Naive thymus-derived CD8-positive, alpha-beta T cell (primary cell): Measurements from ENCODE around the gene PAOX. TPM values are rescaled to one million over a fixed set of nuclear protein-coding genes. Genes with fewer than 3 reads are reported as not detected.
"Not testable (repeated sequence)": the region's sequence is repeated elsewhere in the genome, so short reads cannot be mapped to it uniquely, and the experiment has no call there.

Source experiments
- ATAC-seq, 2 donors: fragments of 150-1000 bp; cut with Tn5 transposase in 1 of 2; sonication (Bioruptor Pico), chemical (Tn5 transposase) in 1 of 2; 1 replicate in 1 of 2; 2 replicates in 1 of 2; pipeline ENCODE4 v1.10.0; 2021; ENCODE audit warnings: mild to moderate bottlenecking in 2 of 2, moderate library complexity in 2 of 2
- POLR2A ChIA-PET: fragments of 350-600 bp; sonication (Branson Sonifier 250); formaldehyde crosslinking; loops from one replicate; lab custom pipeline; 2021; ENCODE audit warnings: antibody characterized with exemption; lab: Charles Lee
- DNase-seq, 10 donors: peaks; one replicate each; pipeline versions ENCODE4 v3.0.0 to v3.0.0-alpha.2; 2020 to 2022
- H3K27ac Mint-ChIP-seq, 10 donors: one replicate each; pipeline ENCODE4 v1.8.0; 2020 to 2022; ENCODE audit warnings: mild to moderate bottlenecking in 10 of 10, mixed read lengths in 10 of 10, moderate library complexity in 4 of 10, inconsistent platforms in 1 of 10
- H3K27me3 Mint-ChIP-seq, 5 donors: one replicate each; pipeline ENCODE4 v1.8.0; 2021 to 2022; ENCODE audit warnings: mixed read lengths in 5 of 5
- H3K36me3 Mint-ChIP-seq, 3 donors: one replicate each; pipeline ENCODE4 v1.8.0; 2020 to 2022; ENCODE audit warnings: mixed read lengths in 3 of 3, mild to moderate bottlenecking in 2 of 3, inconsistent platforms in 1 of 3
- H3K4me1 Mint-ChIP-seq, 4 donors: one replicate each; pipeline ENCODE4 v1.8.0; 2021 to 2022; ENCODE audit warnings: mixed read lengths in 4 of 4
- H3K4me3 Mint-ChIP-seq, 10 donors: one replicate each; pipeline ENCODE4 v1.8.0; 2020 to 2022; ENCODE audit warnings: mild to moderate bottlenecking in 10 of 10, mixed read lengths in 10 of 10, moderate library complexity in 6 of 10, inconsistent platforms in 1 of 10
- H3K9me3 Mint-ChIP-seq, 9 donors: one replicate each; pipeline ENCODE4 v1.8.0; 2020 to 2022; ENCODE audit warnings: mixed read lengths in 9 of 9, mild to moderate bottlenecking in 3 of 9, inconsistent platforms in 1 of 9, moderate library complexity in 1 of 9
- polyA plus RNA-seq, 3 donors: library from polyadenylated mRNA; unstranded; fragments of 300-500 nt; fragmentation: Illumina TruSeq; gene quantifications; one replicate each; pipeline ENCODE4 v1.2.3, GENCODE V29; 2021
- total RNA-seq, 8 experiments: library from RNA in 2 of 8; stranded (reverse) in 2 of 8; gene quantifications; one replicate each; pipeline ENCODE4 v1.2.3 and lab custom pipeline; 2021 to 2026

PAOX gene
- total and polyA plus RNA-seq, 5 experiments from 2014 or later: 10.9 to 15.6 (median 11.9) TPM

DNA sequence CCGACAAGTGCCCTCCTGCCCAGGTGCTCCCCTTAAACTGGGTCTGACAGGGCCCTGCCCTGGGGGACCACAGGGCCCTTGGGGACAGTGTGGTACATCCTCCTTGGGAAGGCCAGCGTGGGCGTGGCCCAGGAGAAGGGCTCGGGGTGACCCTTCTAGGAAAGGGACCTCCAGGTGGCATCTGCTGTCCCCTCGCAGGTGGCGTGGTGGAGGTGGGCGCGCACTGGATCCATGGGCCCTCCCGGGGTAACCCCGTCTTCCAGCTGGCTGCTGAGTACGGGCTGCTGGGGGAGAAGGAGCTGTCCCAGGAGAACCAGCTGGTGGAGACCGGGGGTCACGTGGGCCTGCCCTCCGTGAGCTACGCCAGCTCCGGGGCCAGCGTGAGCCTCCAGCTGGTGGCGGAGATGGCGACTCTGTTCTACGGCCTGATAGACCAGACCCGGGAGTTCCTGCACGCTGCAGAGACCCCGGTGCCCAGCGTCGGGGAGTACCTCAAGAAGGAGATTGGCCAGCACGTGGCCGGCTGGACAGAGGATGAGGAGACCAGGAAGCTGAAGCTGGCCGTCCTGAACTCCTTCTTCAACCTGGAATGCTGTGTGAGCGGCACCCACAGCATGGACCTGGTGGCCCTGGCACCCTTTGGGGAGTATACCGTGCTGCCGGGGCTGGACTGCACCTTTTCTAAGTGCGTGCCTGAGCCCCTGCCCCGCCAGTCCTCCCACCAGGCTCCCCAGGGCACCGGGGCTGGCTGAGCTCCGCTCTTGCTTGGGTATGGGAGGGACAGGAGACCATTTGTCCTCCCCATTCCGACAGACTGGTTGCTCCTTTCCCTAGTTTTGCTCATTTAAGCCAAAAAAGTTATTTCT is 972 bp downstream of the PAOX start:
- Mint-ChIP-seq H3K36me3 (peaks cover 0 to 9% (median 5%) of the 10 kb centered on the region in 3 donors), H3K4me3 (peak overlapping the region; percentile 57 to 80 (median 75)), H3K27me3 (no peaks in the 10 kb centered on the region), H3K4me1 (peaks cover 0 to 31% (median 8%) of the 10 kb centered on the region in 4 donors), H3K27ac (peak overlapping the region in 6 of 10 donors; percentile 10 to 85 (median 51)), H3K9me3 (no peaks in the 10 kb centered on the region)
- DNase-seq (no peak), ATAC-seq (no peak)
- POLR2A ChIA-PET: interaction anchor here (1.2 to 6.4 kb wide), 2 partner anchors 10 to 14 kb away, joined by 4 to 58 read pairs; partner anchors contain the start of gene MTG1

DNA sequence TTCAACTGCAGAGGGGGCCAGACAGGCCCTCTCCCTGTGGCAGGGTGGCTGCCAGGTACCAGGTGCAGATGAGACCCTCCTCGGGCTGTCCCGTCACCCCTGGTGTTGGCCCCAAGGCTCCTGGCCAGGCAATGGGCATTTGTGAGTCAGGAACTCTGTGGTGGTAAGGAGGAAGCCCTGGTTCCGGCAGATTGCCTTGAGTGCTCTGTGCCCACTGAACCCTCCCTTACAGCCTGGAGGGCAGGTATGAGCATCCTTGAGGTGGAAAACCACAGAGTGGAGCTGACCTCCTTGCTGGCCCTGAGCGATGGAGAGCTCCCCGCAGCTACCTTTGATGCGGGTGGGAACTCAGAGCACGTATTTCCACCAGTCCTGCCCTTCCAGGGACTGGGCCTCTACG is 2.0 kb downstream of the PAOX start:
- POLR2A ChIA-PET: interaction anchor here (1.1 to 6.4 kb wide), 3 partner anchors 9 to 31 kb away, joined by 3 to 58 read pairs (median 4); partner anchors contain the start of gene MTG1
- Mint-ChIP-seq H3K4me3 (peak overlapping the region in 5 of 10 donors; percentile 19 to 80 (median 75)), H3K27me3 (no peaks in the 10 kb centered on the region), H3K36me3 (peaks cover 0 to 9% (median 5%) of the 10 kb centered on the region in 3 donors), H3K4me1 (peaks cover 0 to 31% (median 8%) of the 10 kb centered on the region in 4 donors), H3K9me3 (no peaks in the 10 kb centered on the region), H3K27ac (peak overlapping the region in 1 of 10 donors; percentile 41)
- ATAC-seq (no peak), DNase-seq (no peak)

DNA sequence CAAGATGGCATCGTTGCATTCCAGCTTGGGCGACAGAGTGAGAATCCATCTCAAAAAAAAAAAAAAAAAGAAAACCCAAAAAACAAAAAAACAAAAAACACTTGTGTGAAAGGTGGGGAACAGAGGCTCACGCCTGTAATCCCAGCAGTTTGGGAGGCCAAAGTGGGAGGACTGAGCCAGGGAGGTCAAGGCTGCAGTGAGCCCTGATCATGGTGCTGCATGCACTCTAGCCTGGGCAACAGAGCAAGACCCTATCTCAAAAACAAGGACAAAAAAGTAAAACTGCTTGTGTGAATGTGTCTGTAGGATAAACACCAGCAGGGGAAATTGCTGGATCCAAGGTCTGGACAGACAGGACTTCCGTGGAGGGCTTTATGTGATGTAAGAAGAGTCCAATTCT is 4.5 kb downstream of the PAOX start:
- no peak overlapping the region for H3K27ac Mint-ChIP-seq
- H3K4me3 Mint-ChIP-seq: no peak overlapping the region
- ATAC-seq (no peak), DNase-seq (no peak)
- peaks cover 0 to 9% (median 5%) of the 10 kb centered on the region in 3 donors for H3K36me3 Mint-ChIP-seq
- no peaks in the 10 kb centered on the region for H3K9me3 Mint-ChIP-seq
- H3K4me1 Mint-ChIP-seq: peaks cover 0 to 32% (median 11%) of the 10 kb centered on the region in 4 donors
- H3K27me3 Mint-ChIP-seq: no peaks in the 10 kb centered on the region
- POLR2A ChIA-PET: no interaction called here

DNA sequence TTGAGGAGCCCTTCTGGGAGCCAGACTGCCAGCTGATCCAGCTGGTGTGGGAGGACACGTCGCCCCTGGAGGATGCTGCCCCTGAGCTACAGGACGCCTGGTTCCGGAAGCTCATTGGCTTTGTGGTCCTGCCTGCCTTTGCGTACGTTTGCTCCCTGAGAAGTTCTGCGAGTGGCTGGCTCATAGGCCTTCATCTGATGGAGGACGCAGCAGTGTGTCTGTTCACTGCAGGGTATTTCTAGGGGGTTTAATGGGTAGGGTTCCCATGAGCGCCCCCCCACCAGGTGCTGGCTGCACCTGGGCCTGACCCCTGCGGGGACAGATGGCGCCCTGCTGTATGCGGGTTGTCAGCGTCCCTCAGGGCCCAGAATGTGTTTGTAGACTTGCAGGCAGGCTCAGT is 5.0 kb downstream of the PAOX start:
- ATAC-seq: no peak
- Mint-ChIP-seq H3K36me3 (peaks cover 0 to 9% (median 5%) of the 10 kb centered on the region in 3 donors), H3K4me1 (peaks cover 4 to 37% (median 16%) of the 10 kb centered on the region in 4 donors), H3K27me3 (no peaks in the 10 kb centered on the region), H3K27ac (no peak overlapping the region), H3K9me3 (no peaks in the 10 kb centered on the region), H3K4me3 (no peak overlapping the region)
- POLR2A ChIA-PET: no interaction called here
- DNase-seq: no peak

DNA sequence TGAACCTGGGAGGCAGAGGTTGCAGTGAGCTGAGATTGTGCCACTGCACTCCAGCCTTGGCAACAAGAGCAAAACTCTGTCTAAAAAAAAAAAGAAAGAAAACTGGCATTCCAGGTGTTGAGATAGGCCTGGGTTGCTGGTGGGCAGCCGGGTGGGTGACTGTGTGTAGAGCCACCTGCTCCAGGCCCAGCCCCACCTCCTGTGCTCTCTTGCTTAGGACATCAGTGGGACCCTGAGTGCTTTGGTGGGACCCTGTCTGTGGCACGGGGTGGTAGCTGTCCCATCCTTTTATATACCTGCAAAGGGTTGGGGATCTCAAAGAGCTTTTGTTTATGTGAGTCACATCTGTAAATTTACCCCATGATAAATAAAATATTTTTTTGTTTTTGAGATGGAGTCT is 6.2 kb downstream of the PAOX start:
- no peak overlapping the region for H3K27ac Mint-ChIP-seq
- ATAC-seq (no peak), DNase-seq (no peak)
- POLR2A ChIA-PET: no interaction called here
- H3K36me3 Mint-ChIP-seq: peaks cover 0 to 9% (median 5%) of the 10 kb centered on the region in 3 donors
- peaks cover 9 to 39% (median 24%) of the 10 kb centered on the region in 4 donors for H3K4me1 Mint-ChIP-seq
- H3K9me3 Mint-ChIP-seq: no peaks in the 10 kb centered on the region
- H3K27me3 Mint-ChIP-seq: no peaks in the 10 kb centered on the region
- no peak overlapping the region for H3K4me3 Mint-ChIP-seq

DNA sequence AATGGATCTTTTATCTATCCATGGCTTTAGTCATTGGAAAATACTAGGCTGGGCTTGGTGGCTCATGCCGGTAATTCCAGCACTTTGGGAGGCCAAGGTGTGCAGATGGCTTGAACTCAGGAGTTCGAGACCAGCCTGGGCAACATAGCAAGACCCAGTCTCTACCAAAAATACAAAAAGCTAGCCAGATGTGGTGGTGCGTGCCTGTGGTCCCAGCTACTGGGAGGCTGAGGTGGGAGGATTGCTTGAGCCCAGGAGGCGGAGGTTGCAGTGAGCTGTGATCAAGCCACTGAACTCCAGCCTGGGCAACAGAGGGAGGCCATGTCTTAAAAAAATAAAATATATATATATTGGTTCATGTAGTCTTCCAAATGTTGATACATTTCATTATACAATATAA is 7.9 kb downstream of the PAOX start:
- POLR2A ChIA-PET: interaction anchor here (4.9 kb wide), 1 partner anchor 8 kb away, joined by 58 read pairs; the partner anchor contains the start of gene PAOX
- H3K27ac Mint-ChIP-seq, DNase-seq, H3K9me3 Mint-ChIP-seq, H3K4me3 Mint-ChIP-seq, ATAC-seq, H3K27me3 Mint-ChIP-seq, H3K36me3 Mint-ChIP-seq: not testable (repeated sequence)
- H3K4me1 Mint-ChIP-seq: peaks cover 16 to 39% (median 32%) of the 10 kb centered on the region in 4 donors

DNA sequence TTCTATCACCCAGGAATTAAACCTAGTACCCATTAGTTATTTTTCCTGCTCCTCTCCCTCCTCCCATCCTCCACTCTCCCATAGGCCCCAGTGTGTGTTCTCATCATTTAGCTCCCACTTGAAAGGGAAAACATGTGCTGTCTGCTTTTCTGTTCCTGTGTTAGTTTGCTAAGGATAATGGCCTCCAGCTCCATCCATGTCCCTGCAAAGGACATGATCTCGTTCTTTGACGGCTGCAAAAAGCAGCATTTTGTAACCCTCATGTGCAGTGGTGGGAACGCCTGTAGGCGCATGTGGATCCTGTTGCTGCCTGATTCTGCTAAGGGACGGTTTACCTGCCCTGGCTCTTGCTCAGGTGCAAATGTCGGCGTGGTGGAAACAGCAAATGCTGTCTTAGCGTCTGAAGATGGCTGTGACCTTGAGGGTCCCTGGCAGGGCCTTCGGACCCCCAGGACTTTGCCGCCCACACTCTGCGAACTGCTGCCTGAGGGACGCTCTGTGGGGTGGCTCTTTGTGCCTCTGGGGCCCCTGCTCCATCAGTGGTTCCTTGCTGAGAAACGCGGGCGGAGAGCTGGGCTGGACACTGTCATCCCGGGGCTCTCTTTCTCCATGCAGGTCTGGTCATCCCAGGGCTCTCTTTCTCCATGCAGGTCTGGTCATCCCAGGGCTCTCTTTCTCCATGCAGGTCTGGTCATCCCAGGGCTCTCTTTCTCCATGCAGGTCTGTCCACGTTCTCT is 9.3 kb downstream of the PAOX start:
- peak overlapping the region; percentile 93 to 99 (median 96) for H3K27ac Mint-ChIP-seq

DNA sequence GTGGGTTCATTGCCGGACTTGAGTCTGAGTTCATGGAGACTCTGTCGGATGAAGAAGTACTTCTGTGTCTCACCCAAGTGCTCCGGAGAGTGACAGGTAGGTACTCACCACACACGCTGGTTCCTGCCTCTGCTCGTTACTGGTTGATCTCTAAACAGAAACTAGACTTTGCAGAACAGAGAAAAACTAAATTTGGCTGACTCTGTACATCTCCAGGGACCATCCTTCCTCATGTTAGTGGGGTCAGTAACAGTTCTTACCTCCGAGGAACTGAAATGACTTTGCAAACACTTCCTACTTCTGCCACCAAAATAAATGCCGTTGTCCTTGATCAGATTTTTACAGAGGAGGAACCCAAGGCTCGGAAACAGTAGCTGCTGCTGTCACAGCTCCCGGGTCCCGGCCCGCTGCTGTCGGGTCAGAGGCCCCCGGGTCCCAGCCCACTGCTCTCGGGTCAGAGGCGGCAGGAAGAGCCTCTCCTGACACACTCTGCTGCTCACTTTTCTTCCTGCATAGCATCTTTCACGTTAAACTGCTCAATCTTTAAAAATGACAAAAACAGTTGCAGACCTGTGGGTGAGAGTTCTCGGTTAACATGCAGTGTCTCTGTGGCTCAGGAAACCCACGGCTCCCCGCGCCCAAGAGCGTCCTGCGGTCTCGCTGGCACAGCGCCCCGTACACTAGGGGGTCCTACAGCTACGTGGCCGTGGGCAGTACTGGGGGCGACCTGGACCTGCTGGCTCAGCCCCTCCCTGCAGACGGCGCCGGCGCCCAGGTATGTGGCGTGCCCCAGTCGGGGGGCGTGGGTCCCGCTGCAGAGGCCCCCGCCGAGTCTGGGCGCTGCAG is 10.1 kb downstream of the PAOX start:
- Mint-ChIP-seq H3K36me3 (peaks cover 0 to 3% (median 2%) of the 10 kb centered on the region in 3 donors), H3K4me1 (peaks cover 16 to 53% (median 34%) of the 10 kb centered on the region in 4 donors), H3K27me3 (no peaks in the 10 kb centered on the region), H3K27ac (peak overlapping the region; percentile 93 to 99 (median 96)), H3K9me3 (no peaks in the 10 kb centered on the region), H3K4me3 (peak overlapping the region; percentile 73 to 94 (median 87))
- ATAC-seq: peak; percentile 54 to 63
- DNase-seq: peak in 5 of 10 donors; percentile 28 to 59 (median 55)
- POLR2A ChIA-PET: interaction anchor here (0.8 to 4.9 kb wide), 6 partner anchors 10 to 60 kb away, joined by 3 to 58 read pairs (median 12); partner anchors contain the start of genes CALY, ECHS1, FUOM and PAOX

More for the DNA sequence above, 9.3 kb downstream of the PAOX start:
- Mint-ChIP-seq H3K4me3 (peak overlapping the region; percentile 73 to 94 (median 87)), H3K4me1 (peaks cover 16 to 48% (median 33%) of the 10 kb centered on the region in 4 donors), H3K9me3 (no peaks in the 10 kb centered on the region), H3K27me3 (no peaks in the 10 kb centered on the region), H3K36me3 (peaks cover 0 to 3% (median 2%) of the 10 kb centered on the region in 3 donors)
- POLR2A ChIA-PET: interaction anchor here (0.8 to 4.9 kb wide), 6 partner anchors 9 to 52 kb away, joined by 3 to 58 read pairs (median 9); partner anchors contain the start of genes CALY, ECHS1, FUOM and PAOX
- DNase-seq (no peak), ATAC-seq (no peak)

DNA sequence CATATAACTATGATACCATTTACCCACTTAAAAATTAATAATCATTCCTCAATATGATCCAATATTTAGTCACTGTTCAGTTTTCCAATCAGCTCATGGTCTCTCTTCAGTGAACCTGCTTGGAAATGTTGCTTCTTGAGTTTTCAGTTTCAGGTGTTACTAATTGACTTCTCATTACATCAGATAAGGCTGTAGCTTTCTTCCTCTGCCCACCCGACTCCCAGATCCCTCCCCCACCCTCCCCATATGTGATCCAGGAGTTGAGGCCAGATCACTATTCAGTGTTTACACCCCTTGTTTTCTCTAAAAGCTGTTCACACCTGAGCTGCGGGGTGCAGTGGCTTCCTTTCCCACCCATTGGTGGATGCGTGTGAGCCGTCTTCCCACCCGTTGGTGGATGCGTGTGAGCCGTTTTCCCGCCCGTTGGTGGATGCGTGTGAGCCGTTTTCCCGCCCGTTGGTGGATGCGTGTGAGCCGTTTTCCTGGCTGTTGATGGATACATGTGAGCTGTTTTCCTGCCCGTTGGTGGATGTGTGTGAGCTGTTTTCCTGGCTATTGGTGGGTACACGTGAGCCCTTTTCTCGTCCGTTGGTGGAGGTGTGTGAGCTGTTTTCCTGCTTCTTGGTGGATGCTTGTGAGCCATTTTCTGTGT is 11.7 kb downstream of the PAOX start:
- Mint-ChIP-seq H3K27ac (peak overlapping the region; percentile 88 to 99 (median 96)), H3K9me3 (no peaks in the 10 kb centered on the region), H3K27me3 (no peaks in the 10 kb centered on the region), H3K4me3 (peak overlapping the region in 7 of 10 donors; percentile 22 to 94 (median 88)), H3K4me1 (peaks cover 24 to 64% (median 46%) of the 10 kb centered on the region in 4 donors), H3K36me3 (peaks cover 0 to 3% (median 0%) of the 10 kb centered on the region in 3 donors)
- DNase-seq: no peak
- POLR2A ChIA-PET: interaction anchor here (0.8 to 4.9 kb wide), 9 partner anchors 12 to 127 kb away, joined by 3 to 58 read pairs (median 7); partner anchors contain the start of genes CALY, ECHS1, FUOM and PAOX
- no peak for ATAC-seq

DNA sequence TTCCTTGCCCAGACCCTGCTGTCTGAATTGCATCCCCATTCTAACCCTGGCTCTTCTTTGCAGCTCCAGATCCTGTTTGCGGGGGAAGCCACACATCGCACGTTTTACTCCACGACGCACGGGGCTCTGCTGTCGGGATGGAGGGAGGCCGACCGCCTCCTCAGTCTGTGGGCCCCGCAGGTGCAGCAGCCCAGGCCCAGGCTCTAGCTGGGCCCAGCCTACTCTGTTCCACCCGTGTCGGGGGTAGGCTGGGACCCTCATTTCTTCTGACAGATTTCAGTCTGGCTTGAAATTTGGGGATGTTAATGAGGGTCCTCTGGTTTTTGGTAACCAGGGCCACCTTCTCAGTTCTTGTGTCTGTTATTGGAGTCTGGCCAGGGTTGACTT is 12.2 kb downstream of the PAOX start:
- DNase-seq (no peak), ATAC-seq (no peak)
- H3K4me1 Mint-ChIP-seq: peaks cover 24 to 67% (median 50%) of the 10 kb centered on the region in 4 donors
- peak overlapping the region in 8 of 10 donors; percentile 20 to 89 (median 43) for H3K4me3 Mint-ChIP-seq
- H3K36me3 Mint-ChIP-seq: peaks cover 0 to 4% (median 0%) of the 10 kb centered on the region in 3 donors
- H3K9me3 Mint-ChIP-seq: no peaks in the 10 kb centered on the region
- no peaks in the 10 kb centered on the region for H3K27me3 Mint-ChIP-seq
- peak overlapping the region in 9 of 10 donors; percentile 80 to 98 (median 88) for H3K27ac Mint-ChIP-seq
- POLR2A ChIA-PET: interaction anchor here (0.8 to 4.9 kb wide), 5 partner anchors 12 to 62 kb away, joined by 3 to 58 read pairs (median 14); partner anchors contain the start of genes CALY, ECHS1 and PAOX
